Hepatocyte (in vitro differentiated cells): ENCODE data around the gene LIAS.

Experiments used
- EZH2 ChIP-seq: fragments of 200-600 bp; sonication (generic); IDR thresholded peaks from 2 replicates; pipeline ENCODE4 v1.6.1; 2016; ENCODE audit warnings: antibody characterized with exemption, mild to moderate bottlenecking, borderline replicate concordance
- TF ChIP-seq, protein P1 (sequence below): fragments of 200-600 bp; sonication (generic); IDR thresholded peaks from 2 replicates; pipeline ENCODE4 v1.5.1; 2016; ENCODE audit warnings: antibody characterized with exemption, mild to moderate bottlenecking; ENCODE audit not compliant: poor library complexity

DNA sequence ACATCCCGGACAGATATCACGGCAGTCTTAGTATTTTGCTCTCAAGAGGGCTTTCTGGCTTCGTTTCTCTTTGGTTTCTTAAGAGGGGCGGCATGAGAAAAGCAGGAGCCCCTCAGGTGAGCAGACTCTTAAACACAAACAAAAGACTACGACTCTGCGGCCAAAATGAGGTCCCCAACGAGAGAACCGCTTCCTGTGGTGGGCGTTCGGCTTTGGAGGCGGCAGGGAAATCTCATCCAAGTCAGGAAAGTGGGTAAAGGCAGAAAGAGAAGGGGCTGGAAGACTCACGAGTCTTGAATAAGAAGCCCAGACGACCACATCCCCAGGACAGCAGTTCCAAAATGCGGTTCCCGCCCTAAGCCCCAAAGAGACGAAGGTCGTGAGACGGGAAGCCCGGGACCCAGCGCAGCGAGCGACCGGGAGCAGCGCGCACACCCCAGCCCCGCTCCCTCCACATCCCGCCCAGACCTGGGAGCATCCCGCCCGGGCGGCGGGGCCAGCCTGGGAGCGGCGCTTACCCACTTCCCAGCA lies 68.0 kb downstream of the LIAS start:
- TF ChIP-seq, protein P1, sequence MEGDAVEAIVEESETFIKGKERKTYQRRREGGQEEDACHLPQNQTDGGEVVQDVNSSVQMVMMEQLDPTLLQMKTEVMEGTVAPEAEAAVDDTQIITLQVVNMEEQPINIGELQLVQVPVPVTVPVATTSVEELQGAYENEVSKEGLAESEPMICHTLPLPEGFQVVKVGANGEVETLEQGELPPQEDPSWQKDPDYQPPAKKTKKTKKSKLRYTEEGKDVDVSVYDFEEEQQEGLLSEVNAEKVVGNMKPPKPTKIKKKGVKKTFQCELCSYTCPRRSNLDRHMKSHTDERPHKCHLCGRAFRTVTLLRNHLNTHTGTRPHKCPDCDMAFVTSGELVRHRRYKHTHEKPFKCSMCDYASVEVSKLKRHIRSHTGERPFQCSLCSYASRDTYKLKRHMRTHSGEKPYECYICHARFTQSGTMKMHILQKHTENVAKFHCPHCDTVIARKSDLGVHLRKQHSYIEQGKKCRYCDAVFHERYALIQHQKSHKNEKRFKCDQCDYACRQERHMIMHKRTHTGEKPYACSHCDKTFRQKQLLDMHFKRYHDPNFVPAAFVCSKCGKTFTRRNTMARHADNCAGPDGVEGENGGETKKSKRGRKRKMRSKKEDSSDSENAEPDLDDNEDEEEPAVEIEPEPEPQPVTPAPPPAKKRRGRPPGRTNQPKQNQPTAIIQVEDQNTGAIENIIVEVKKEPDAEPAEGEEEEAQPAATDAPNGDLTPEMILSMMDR: no peak
- TF ChIP-seq EZH2: no peak
